Mucosa of descending colon (tissue), 3 donors: ENCODE data around the gene ABT1. TPM values are rescaled to one million over a fixed set of nuclear protein-coding genes. Genes with fewer than 3 reads are reported as not detected.

ENCODE experiments used
- ATAC-seq: fragments of 200-7000 bp; cut with Tn5 transposase; one replicate; pipeline ENCODE4 v1.9.1; 2020; ENCODE audit warnings: mild to moderate bottlenecking, moderate library complexity
- DNase-seq, 3 donors: peaks; one replicate each; pipeline ENCODE4 v3.0.0-alpha.2; 2020
- H3K36me3 ChIP-seq: fragments of 200-600 bp; one replicate; pipeline ENCODE4 v1.8.0; 2021; ENCODE audit warnings: low read depth, mild to moderate bottlenecking
- H3K4me1 ChIP-seq: fragments of 200-600 bp; one replicate; pipeline ENCODE4 v1.8.0; 2021; ENCODE audit warnings: low read depth, mild to moderate bottlenecking
- H3K4me3 ChIP-seq: fragments of 200-600 bp; one replicate; pipeline ENCODE4 v1.8.0; 2021; ENCODE audit warnings: mild to moderate bottlenecking
- H3K9me3 ChIP-seq: fragments of 200-600 bp; one replicate; pipeline ENCODE4 v1.8.0; 2021; ENCODE audit warnings: mild to moderate bottlenecking
- intact Hi-C, 2 donors: fragments of 100-400 bp; cut with DNase I in 1 of 2; cut with micrococcal nuclease in 1 of 2; formaldehyde crosslinking; loops; one replicate each; pipeline versions ENCODE4 v1.11.0 to v1.11.1; 2022; cut with DNase I, micrococcal nuclease
- total RNA-seq, 3 donors: library from RNA; stranded (reverse); fragmentation: NEBNext Ultra II Directional in 2 of 3; extraction: Animal tissue kit (Norgen Biotek cat#: 25700) in 2 of 3; gene quantifications; one replicate each; pipeline versions ENCODE4 v1.2.1 to v1.2.4, GENCODE V29; 2021 to 2023
- TF ChIP-seq, protein P1 (sequence below): fragments of 200-600 bp; IDR thresholded peaks from one replicate; pipeline ENCODE4 v1.8.0; 2022; ENCODE audit warnings: antibody characterized with exemption, mild to moderate bottlenecking
- donor health status: DM: no; HTN: no; CAD: no; lungs with moderate emphysema.
- donor health status: DM: no; HTN: no; CAD: no.
- donor health status: DM: no; HTN: yes; CAD: no.

The ABT1 gene
- total RNA-seq, 3 donors from 2014 or later, result 13.1 to 17.3 (median 13.6) TPM

GRCh38 chr6:26611599-26611998 lies 14.8 kb downstream of the ABT1 start:
- Histone ChIP-seq H3K9me3 (peaks cover 3% of the 10 kb centered on the region), H3K36me3 (no peaks in the 10 kb centered on the region), H3K4me3 (no peak overlapping the region), H3K4me1 (peaks cover 10% of the 10 kb centered on the region)
- TF ChIP-seq, protein P1, sequence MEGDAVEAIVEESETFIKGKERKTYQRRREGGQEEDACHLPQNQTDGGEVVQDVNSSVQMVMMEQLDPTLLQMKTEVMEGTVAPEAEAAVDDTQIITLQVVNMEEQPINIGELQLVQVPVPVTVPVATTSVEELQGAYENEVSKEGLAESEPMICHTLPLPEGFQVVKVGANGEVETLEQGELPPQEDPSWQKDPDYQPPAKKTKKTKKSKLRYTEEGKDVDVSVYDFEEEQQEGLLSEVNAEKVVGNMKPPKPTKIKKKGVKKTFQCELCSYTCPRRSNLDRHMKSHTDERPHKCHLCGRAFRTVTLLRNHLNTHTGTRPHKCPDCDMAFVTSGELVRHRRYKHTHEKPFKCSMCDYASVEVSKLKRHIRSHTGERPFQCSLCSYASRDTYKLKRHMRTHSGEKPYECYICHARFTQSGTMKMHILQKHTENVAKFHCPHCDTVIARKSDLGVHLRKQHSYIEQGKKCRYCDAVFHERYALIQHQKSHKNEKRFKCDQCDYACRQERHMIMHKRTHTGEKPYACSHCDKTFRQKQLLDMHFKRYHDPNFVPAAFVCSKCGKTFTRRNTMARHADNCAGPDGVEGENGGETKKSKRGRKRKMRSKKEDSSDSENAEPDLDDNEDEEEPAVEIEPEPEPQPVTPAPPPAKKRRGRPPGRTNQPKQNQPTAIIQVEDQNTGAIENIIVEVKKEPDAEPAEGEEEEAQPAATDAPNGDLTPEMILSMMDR, result no peak
- intact Hi-C loops, result loop anchor here in 1 of 2 donors (10.0 kb wide), 1 partner anchor 463 kb away; no protein-coding TSS in a partner anchor
- DNase-seq (no peak), ATAC-seq (no peak)

- H3K4me1 ChIP-seq, result peaks cover 10% of the 10 kb centered on the region
- DNase-seq (no peak), ATAC-seq (no peak)
- no peak overlapping the region for H3K4me3 ChIP-seq
- intact Hi-C loops, result loop anchor here in 1 of 2 donors (10.0 kb wide), 1 partner anchor 462 kb away; no protein-coding TSS in a partner anchor
- H3K36me3 ChIP-seq, result no peaks in the 10 kb centered on the region
- TF ChIP-seq, protein P1, result no peak
- H3K9me3 ChIP-seq, result peaks cover 5% of the 10 kb centered on the region
Observed at GRCh38 chr6:26613201-26613600, 16.4 kb downstream of the ABT1 start.

GRCh38 chr6:26613689-26614683 lies 17.2 kb downstream of the ABT1 start:
- Histone ChIP-seq H3K4me3 (no peak overlapping the region), H3K36me3 (no peaks in the 10 kb centered on the region), H3K4me1 (peaks cover 10% of the 10 kb centered on the region), H3K9me3 (peaks cover 5% of the 10 kb centered on the region)
- DNase-seq (peak in 2 of 3 donors; percentile 22 to 40), ATAC-seq (peak; percentile 55)
- intact Hi-C loops, result loop anchor here in 1 of 2 donors (10.0 kb wide), 1 partner anchor 461 kb away; no protein-coding TSS in a partner anchor
- TF ChIP-seq, protein P1, result no peak

DNA sequence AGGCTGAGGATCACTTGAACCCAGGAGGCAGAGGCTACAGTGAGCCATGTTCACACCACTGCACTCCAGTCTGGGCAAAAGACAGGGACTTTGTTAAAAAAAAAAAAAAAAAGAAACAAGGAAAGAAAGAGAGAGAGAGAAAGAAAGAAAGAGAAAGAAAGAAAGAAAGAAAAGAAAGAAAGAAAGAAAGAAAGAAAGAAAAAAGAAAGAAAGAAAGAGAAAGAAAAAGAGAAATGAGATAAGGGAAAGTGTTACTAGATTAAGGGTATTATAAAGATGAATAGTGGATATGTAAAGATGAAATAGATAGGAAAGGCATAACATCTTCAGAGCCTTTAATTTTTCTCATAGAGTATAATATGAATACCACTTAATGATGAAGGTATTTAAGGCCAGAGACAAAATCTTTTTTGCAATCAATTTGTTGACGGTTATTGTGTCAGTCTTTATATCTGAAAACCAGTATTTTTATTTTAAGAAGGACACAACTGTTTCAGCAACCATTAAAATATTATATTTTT lies 26.6 kb downstream of the ABT1 start:
- intact Hi-C loops, result no loop called here
- Histone ChIP-seq H3K36me3 (no peaks in the 10 kb centered on the region), H3K4me3 (no peak overlapping the region), H3K9me3 (no peaks in the 10 kb centered on the region), H3K4me1 (no peaks in the 10 kb centered on the region)
- TF ChIP-seq, protein P1, result no peak
- no peak for DNase-seq
- ATAC-seq, result no peak

- no peak for DNase-seq
- no peak overlapping the region for H3K4me3 ChIP-seq
- H3K9me3 ChIP-seq, result no peaks in the 10 kb centered on the region
- no peaks in the 10 kb centered on the region for H3K36me3 ChIP-seq
- H3K4me1 ChIP-seq, result no peaks in the 10 kb centered on the region
- intact Hi-C loops, result no loop called here
- TF ChIP-seq, protein P1, result no peak
- no peak for ATAC-seq
Observed at GRCh38 chr6:26624557-26624956, 27.8 kb downstream of the ABT1 start.
